Non-pigmented ciliary epithelial cell (primary cell): Measurements from ENCODE around the gene LRRC49.
"Not testable (repeated sequence)": the region's sequence is repeated elsewhere in the genome, so short reads cannot be mapped to it uniquely, and the experiment has no call there.

ENCODE experiments used
- DNase-seq: peaks from one replicate; pipeline ENCODE4 v3.0.0-alpha.2; 2010; ENCODE audit warnings: low read depth

The LRRC49 gene

GRCh38 chr15:70976851-70977250 lies 84.2 kb downstream of the LRRC49 start:
- DNase-seq: peak; percentile 43

- DNase-seq: no peak
These were observed 102.9 kb downstream of the LRRC49 start for GRCh38 chr15:70995383-70995970.

- no peak for DNase-seq
These were observed 105.7 kb downstream of the LRRC49 start for GRCh38 chr15:70998319-70998718.

- DNase-seq: no peak
These were observed 109.7 kb downstream of the LRRC49 start for GRCh38 chr15:71002316-71002715.

GRCh38 chr15:71003319-71003718 lies 110.7 kb downstream of the LRRC49 start:
- no peak for DNase-seq

- not testable (repeated sequence) for DNase-seq
These were observed 111.9 kb downstream of the LRRC49 start for GRCh38 chr15:71004506-71004905.

- DNase-seq: no peak
These were observed 113.3 kb downstream of the LRRC49 start for GRCh38 chr15:71005895-71006294.

GRCh38 chr15:71008250-71008870 lies 115.7 kb downstream of the LRRC49 start:
- DNase-seq: no peak

- no peak for DNase-seq
These were observed 117.8 kb downstream of the LRRC49 start for GRCh38 chr15:71010472-71010871.

- DNase-seq: no peak
These were observed 118.4 kb downstream of the LRRC49 start for GRCh38 chr15:71010997-71011396.

GRCh38 chr15:71011503-71012155 lies 119.0 kb downstream of the LRRC49 start:
- peak; percentile 34 for DNase-seq

- DNase-seq: no peak
These were observed 120.8 kb downstream of the LRRC49 start for GRCh38 chr15:71013446-71013845.

GRCh38 chr15:71015342-71015741 lies 122.7 kb downstream of the LRRC49 start:
- no peak for DNase-seq

- not testable (repeated sequence) for DNase-seq
These were observed 138.6 kb downstream of the LRRC49 start for GRCh38 chr15:71031232-71031631.

- DNase-seq: not testable (repeated sequence)
These were observed 142.9 kb downstream of the LRRC49 start for GRCh38 chr15:71035478-71035877.

GRCh38 chr15:71042356-71042922 lies 149.8 kb downstream of the LRRC49 start:
- DNase-seq: no peak

GRCh38 chr15:71043373-71043772 lies 150.7 kb downstream of the LRRC49 start:
- no peak for DNase-seq

GRCh38 chr15:71044006-71044405 lies 151.4 kb downstream of the LRRC49 start:
- DNase-seq: no peak

- DNase-seq: not testable (repeated sequence)
These were observed 153.5 kb downstream of the LRRC49 start for GRCh38 chr15:71046146-71046545.

GRCh38 chr15:71048913-71049675 lies 156.5 kb downstream of the LRRC49 start:
- DNase-seq: peak; percentile 98

- no peak for DNase-seq
These were observed 157.2 kb downstream of the LRRC49 start for GRCh38 chr15:71049706-71050422.

GRCh38 chr15:71050461-71050860 lies 157.8 kb downstream of the LRRC49 start:
- no peak for DNase-seq
